H9 (cell line): ENCODE measurements around the gene CTPS2. TPM values are rescaled to one million over a fixed set of nuclear protein-coding genes. Genes with fewer than 3 reads are reported as not detected.

ENCODE experiments used
- DNase-seq: peaks from one replicate; pipeline ENCODE4 v3.0.0-alpha.2; 2017
- H2AFZ ChIP-seq: one replicate; pipeline ENCODE4 v1.6.1; 2013; ENCODE audit warnings: mild to moderate bottlenecking, low read length, control low read depth, moderate library complexity
- H2AK5ac ChIP-seq: 2 replicates; pipeline ENCODE4 v1.6.1; 2013; ENCODE audit warnings: low read length, control low read depth, mixed read lengths; ENCODE audit not compliant: insufficient read length
- H2BK120ac ChIP-seq: one replicate; pipeline ENCODE4 v1.6.1; 2013; ENCODE audit warnings: low read depth, mild to moderate bottlenecking, low read length, control low read depth, inconsistent platforms; ENCODE audit not compliant: poor library complexity, severe bottlenecking
- H2BK12ac ChIP-seq: 2 replicates; pipeline ENCODE4 v1.6.1; 2013; ENCODE audit warnings: low read length, control low read depth, mixed read lengths, low read depth; ENCODE audit not compliant: insufficient read length
- H2BK15ac ChIP-seq: 2 replicates; pipeline ENCODE4 v1.6.1; 2013; ENCODE audit warnings: low read depth, low read length, control low read depth
- H2BK20ac ChIP-seq: one replicate; pipeline ENCODE4 v1.6.1; 2013; ENCODE audit warnings: low read depth, mild to moderate bottlenecking, low read length, control low read depth, inconsistent platforms; ENCODE audit not compliant: poor library complexity, severe bottlenecking
- H2BK5ac ChIP-seq: 2 replicates; pipeline ENCODE4 v1.6.1; 2013; ENCODE audit warnings: low read length, control low read depth, mixed read lengths; ENCODE audit not compliant: insufficient read length
- H3K14ac ChIP-seq: 2 replicates; pipeline ENCODE4 v1.6.1; 2013; ENCODE audit warnings: low read length, control low read depth; ENCODE audit not compliant: insufficient read depth
- H3K18ac ChIP-seq: 2 replicates; pipeline ENCODE4 v1.6.1; 2013; ENCODE audit warnings: low read depth, mild to moderate bottlenecking, mixed read lengths, low read length, control low read depth; ENCODE audit not compliant: insufficient read length
- H3K23ac ChIP-seq: 2 replicates; pipeline ENCODE4 v1.6.1; 2013; ENCODE audit warnings: low read length, control low read depth, mixed read lengths, low read depth; ENCODE audit not compliant: insufficient read length
- H3K23me2 ChIP-seq: 2 replicates; pipeline ENCODE4 v1.6.1; 2013; ENCODE audit warnings: low read depth, mild to moderate bottlenecking, mixed read lengths, low read length, control low read depth; ENCODE audit not compliant: insufficient read length, poor library complexity, severe bottlenecking
- H3K27ac ChIP-seq: 2 replicates; pipeline ENCODE4 v1.5.1; 2013; ENCODE audit warnings: low read length, control low read depth, mixed read lengths, low read depth; ENCODE audit not compliant: insufficient read length
- H3K27me3 ChIP-seq: 2 replicates; pipeline ENCODE4 v1.6.1; 2013; ENCODE audit warnings: low read length, control low read depth, inconsistent platforms; ENCODE audit not compliant: insufficient read depth
- H3K4ac ChIP-seq: 2 replicates; pipeline ENCODE4 v1.6.1; 2013; ENCODE audit warnings: low read depth, mild to moderate bottlenecking, control low read depth, inconsistent platforms, low read length, moderate library complexity
- H3K4me1 ChIP-seq: 2 replicates; pipeline ENCODE4 v1.6.1; 2013; ENCODE audit warnings: low read length, control low read depth, inconsistent platforms; ENCODE audit not compliant: insufficient read depth
- H3K4me2 ChIP-seq: 2 replicates; pipeline ENCODE4 v1.6.1; 2013; ENCODE audit warnings: low read length, control low read depth, mixed read lengths; ENCODE audit not compliant: insufficient read length, insufficient read depth
- H3K56ac ChIP-seq: 2 replicates; pipeline ENCODE4 v1.6.1; 2013; ENCODE audit warnings: low read depth, mild to moderate bottlenecking, mixed read lengths, low read length, control low read depth; ENCODE audit not compliant: insufficient read length
- H3K79me1 ChIP-seq: 2 replicates; pipeline ENCODE4 v1.6.1; 2013; ENCODE audit warnings: low read depth, mild to moderate bottlenecking, moderate library complexity, low read length, control low read depth, inconsistent platforms; ENCODE audit not compliant: insufficient read depth, poor library complexity, severe bottlenecking
- H3K79me2 ChIP-seq: 2 replicates; pipeline ENCODE4 v1.6.1; 2013; ENCODE audit warnings: low read length, control low read depth, inconsistent platforms; ENCODE audit not compliant: insufficient read depth
- H3K9ac ChIP-seq: 2 replicates; pipeline ENCODE4 v1.6.1; 2013; ENCODE audit warnings: low read length, control low read depth, mixed read lengths; ENCODE audit not compliant: insufficient read length; ENCODE audit errors: extremely low read depth
- H3K9me3 ChIP-seq: one replicate; pipeline ENCODE4 v1.6.1; 2013; ENCODE audit warnings: low read depth, low read length, inconsistent platforms; ENCODE audit not compliant: control insufficient read depth
- H3T11ph ChIP-seq: one replicate; pipeline ENCODE4 v1.6.1; 2013; ENCODE audit warnings: mild to moderate bottlenecking, low read length, control low read depth, inconsistent platforms
- H4K20me1 ChIP-seq: one replicate; pipeline ENCODE4 v1.6.1; 2013; ENCODE audit not compliant: control insufficient read depth, insufficient read length, insufficient read depth
- H4K5ac ChIP-seq: 2 replicates; pipeline ENCODE4 v1.6.1; 2013; ENCODE audit warnings: low read depth, mild to moderate bottlenecking, mixed read lengths, low read length, control low read depth; ENCODE audit not compliant: insufficient read length
- H4K8ac ChIP-seq: replicated peaks from 2 replicates; pipeline ENCODE4 v1.6.1; 2013; ENCODE audit warnings: low read length, control low read depth, mixed read lengths, low read depth; ENCODE audit not compliant: insufficient read length
- H4K91ac ChIP-seq: 2 replicates; pipeline ENCODE4 v1.6.1; 2013; ENCODE audit warnings: low read depth, mild to moderate bottlenecking, moderate library complexity, mixed read lengths, low read length, control low read depth; ENCODE audit not compliant: insufficient read length
- H3K27ac Mint-ChIP-seq, 3 experiments: 2 replicates in 2 of 3; 3 replicates in 1 of 3; pipeline ENCODE4 v1.8.0; 2020 to 2021; ENCODE audit warnings: mixed read lengths in 3 of 3, mild to moderate bottlenecking in 1 of 3, moderate library complexity in 1 of 3
- H3K27me3 Mint-ChIP-seq: 2 replicates; pipeline ENCODE4 v1.8.0; 2021; ENCODE audit warnings: low read depth, mild to moderate bottlenecking, moderate library complexity, mixed read lengths
- H3K36me3 Mint-ChIP-seq, 3 experiments: 2 replicates in 2 of 3; 3 replicates in 1 of 3; pipeline ENCODE4 v1.8.0; 2020 to 2021; ENCODE audit warnings: low read depth in 3 of 3, mixed read lengths in 3 of 3; ENCODE audit not compliant: insufficient read depth in 1 of 3
- H3K4me1 Mint-ChIP-seq, 2 experiments: 2 replicates each; pipeline ENCODE4 v1.8.0; 2020; ENCODE audit warnings: mixed read lengths in 2 of 2
- H3K4me3 Mint-ChIP-seq, 2 experiments: 2 replicates in 1 of 2; 3 replicates in 1 of 2; pipeline ENCODE4 v1.8.0; 2020 to 2021; ENCODE audit warnings: mild to moderate bottlenecking in 2 of 2, mixed read lengths in 2 of 2, moderate library complexity in 1 of 2
- H3K9me3 Mint-ChIP-seq, 2 experiments: 2 replicates in 1 of 2; 3 replicates in 1 of 2; pipeline ENCODE4 v1.8.0; 2020; ENCODE audit warnings: mild to moderate bottlenecking in 2 of 2, mixed read lengths in 2 of 2, moderate library complexity in 1 of 2
- CTCF ChIP-seq: fragments of 200-600 bp; sonication (generic); conservative IDR thresholded peaks from 3 replicates; pipeline ENCODE4 v1.8.0; 2021; ENCODE audit warnings: antibody characterized with exemption, mild to moderate bottlenecking
- WGBS: extraction: QIAGEN DNeasy Blood & Tissue Kit; methylation state at CpG from one replicate; pipeline ENCODE4 v1.1.7; 2013; ENCODE audit warnings: missing lambda C conversion rate, low lambda C conversion rate, mixed read lengths; ENCODE audit not compliant: insufficient read length; ENCODE audit errors: extremely low coverage; 5-methylcytosine and 5-hydroxymethylcytosine counted together
- total RNA-seq: library from RNA; stranded (reverse); gene quantifications from 2 replicates; pipeline ENCODE4 v1.2.1, GENCODE V29; 2021

The CTPS2 gene
- total RNA-seq, 1 experiment from 2014 or later: 69.7 TPM

DNA sequence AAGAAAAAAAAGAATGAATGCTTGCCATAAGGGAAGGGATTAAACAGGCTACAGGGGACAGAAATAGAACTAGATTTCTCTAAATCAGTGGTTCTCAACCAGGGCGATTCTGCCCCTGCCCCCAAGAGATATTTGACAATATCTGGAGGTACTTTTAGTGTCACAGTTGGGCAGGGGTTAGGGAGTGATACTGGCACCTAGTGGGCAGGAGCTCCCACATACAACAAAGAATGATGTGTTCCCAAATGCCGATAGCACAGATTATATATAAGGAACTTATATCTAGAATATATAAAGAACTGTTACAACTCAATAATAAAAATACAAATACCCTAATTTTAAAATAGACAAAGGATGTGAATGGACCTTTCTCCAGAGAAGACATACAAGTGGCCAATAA, 47.8 kb downstream of the CTPS2 start:
- peak; percentile 56 for TF ChIP-seq CTCF
- Histone ChIP-seq H4K20me1 (no peaks in the 10 kb centered on the region), H4K8ac (no peak overlapping the region), H3K23ac (no peak overlapping the region), H3K4ac (no peak overlapping the region), H3K9me3 (no peaks in the 10 kb centered on the region), H2BK5ac (no peak overlapping the region), H3K14ac (no peak overlapping the region), H3K79me2 (no peaks in the 10 kb centered on the region), H3T11ph (no peak overlapping the region), H3K23me2 (no peaks in the 10 kb centered on the region), H3K27me3 (no peaks in the 10 kb centered on the region), H2AK5ac (no peak overlapping the region), H2BK12ac (no peak overlapping the region), H2BK15ac (no peak overlapping the region), H2BK20ac (no peak overlapping the region), H3K27ac (no peak overlapping the region), H3K9ac (no peak overlapping the region), H3K56ac (no peak overlapping the region), H2BK120ac (no peak overlapping the region), H3K18ac (no peak overlapping the region), H2AFZ (no peak overlapping the region), H4K5ac (no peak overlapping the region), H3K4me2 (no peak overlapping the region), H4K91ac (no peak overlapping the region), H3K79me1 (no peaks in the 10 kb centered on the region), H3K4me1 (peaks cover 5% of the 10 kb centered on the region; the same call in 1 of the 2 replicates)
- peaks cover 12 to 28% of the 10 kb centered on the region in 2 experiments for H3K4me1 Mint-ChIP-seq
- no CpG with 5 or more reads among the region's 2 CpGs for WGBS
- H3K36me3 Mint-ChIP-seq: peaks cover 51 to 86% (median 84%) of the 10 kb centered on the region in 3 experiments
- no peaks in the 10 kb centered on the region for H3K27me3 Mint-ChIP-seq
- H3K4me3 Mint-ChIP-seq: no peak overlapping the region
- no peaks in the 10 kb centered on the region for H3K9me3 Mint-ChIP-seq
- peak overlapping the region in 1 of 3 experiments; percentile 73; a peak in 2 of 7 replicates for H3K27ac Mint-ChIP-seq
- DNase-seq: no peak
